Activated CD8-positive, alpha-beta T cell treated with anti-CD3 and anti-CD28 coated beads for 36 hours (primary cell): ENCODE results near the gene CCDC39. TPM values are rescaled to one million over a fixed set of nuclear protein-coding genes. Genes with fewer than 3 reads are reported as not detected.
A peak's percentile ranks its signal among the peaks of the same experiment; 100 is the strongest.

Experiments
- ATAC-seq: fragments of 200-7000 bp; cut with Tn5 transposase; one replicate; pipeline ENCODE4 v1.10.0; 2021; ENCODE audit warnings: mild to moderate bottlenecking, moderate library complexity
- CTCF ChIA-PET: fragments of 350-600 bp; sonication (Branson Sonifier 250); formaldehyde crosslinking; loops from one replicate; lab custom pipeline; 2021; ENCODE audit warnings: antibody characterized with exemption; lab: Charles Lee
- POLR2A ChIA-PET: fragments of 350-600 bp; sonication (Branson Sonifier 250); formaldehyde crosslinking; loops from one replicate; lab custom pipeline; 2021; ENCODE audit warnings: antibody characterized with exemption; lab: Charles Lee
- DNase-seq: peaks from one replicate; pipeline ENCODE4 v3.0.0-alpha.2; 2020
- H3K27ac Mint-ChIP-seq: one replicate; pipeline ENCODE4 v1.8.0; 2021; ENCODE audit warnings: mild to moderate bottlenecking, mixed read lengths
- H3K27me3 Mint-ChIP-seq: one replicate; pipeline ENCODE4 v1.8.0; 2021; ENCODE audit warnings: mixed read lengths
- H3K36me3 Mint-ChIP-seq: one replicate; pipeline ENCODE4 v1.8.0; 2021; ENCODE audit warnings: low read depth, mixed read lengths
- H3K4me1 Mint-ChIP-seq: one replicate; pipeline ENCODE4 v1.8.0; 2021; ENCODE audit warnings: low read depth, mixed read lengths
- H3K4me3 Mint-ChIP-seq: one replicate; pipeline ENCODE4 v1.8.0; 2021; ENCODE audit warnings: mild to moderate bottlenecking, moderate library complexity, mixed read lengths
- H3K9me3 Mint-ChIP-seq: one replicate; pipeline ENCODE4 v1.8.0; 2021; ENCODE audit warnings: mixed read lengths
- CTCF ChIP-seq: fragments of 200-600 bp; IDR thresholded peaks from one replicate; pipeline ENCODE4 v1.8.0; 2022; ENCODE audit warnings: antibody characterized with exemption, mild to moderate bottlenecking
- intact Hi-C: fragments of 100-400 bp; cut with micrococcal nuclease; formaldehyde crosslinking; loops from one replicate; pipeline ENCODE4 v1.10.0; 2022
- total RNA-seq, 2 experiments: library from RNA; stranded (reverse); gene quantifications; one replicate each; pipeline ENCODE4 v1.2.3, GENCODE V29; 2021

CCDC39 gene
- total RNA-seq, 2 experiments from 2014 or later: not detected

DNA sequence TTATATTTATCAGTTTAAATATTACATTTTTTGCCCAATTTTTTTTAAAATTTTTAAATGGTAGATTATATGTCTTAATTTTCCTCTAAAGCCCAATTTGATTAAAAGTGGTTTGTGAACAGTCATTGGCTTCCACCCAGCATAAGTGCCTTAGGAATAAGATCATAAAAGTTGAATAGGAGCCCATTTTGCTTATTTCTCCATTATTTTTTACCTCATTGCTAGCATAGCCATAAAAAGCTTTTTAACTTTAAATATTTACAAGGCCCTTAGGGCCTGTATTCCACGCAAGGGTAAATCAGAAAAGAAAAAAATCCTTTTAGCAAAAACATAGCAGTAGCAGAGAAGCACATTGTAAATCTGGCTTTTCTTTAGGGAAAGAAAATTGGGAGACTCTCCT lies 68.3 kb downstream of the CCDC39 start:
- ATAC-seq: no peak
- Mint-ChIP-seq H3K27me3 (no peaks in the 10 kb centered on the region), H3K4me1 (peaks cover 3% of the 10 kb centered on the region), H3K4me3 (no peak overlapping the region), H3K36me3 (peaks cover 53% of the 10 kb centered on the region), H3K27ac (no peak overlapping the region), H3K9me3 (no peaks in the 10 kb centered on the region)
- POLR2A ChIA-PET: interaction anchor here (3.0 kb wide), 1 partner anchor 9 kb away, joined by 17 read pairs; the partner anchor contains the start of gene TTC14
- intact Hi-C loops: no loop called here
- no peak for DNase-seq
- CTCF ChIA-PET: interaction anchor here (1.1 kb wide), 1 partner anchor 16 kb away, joined by 4 read pairs; no protein-coding TSS in a partner anchor
- no peak for TF ChIP-seq CTCF

- peaks cover 21% of the 10 kb centered on the region for H3K4me1 Mint-ChIP-seq
- peak; percentile 97 for ATAC-seq
- CTCF ChIA-PET: interaction anchor here (0.8 to 1.4 kb wide), 6 partner anchors 10 to 310 kb away, joined by 3 to 4 read pairs (median 3); partner anchors contain the start of genes CCDC39 and FXR1
Observed at GRCh38 chr3:180601688-180602666, 77.3 kb downstream of the CCDC39 start, which contains the start of gene TTC14. TTC14 (plus strand) TSS chr3:180602163; CDS start chr3:180602262, 99 bp downstream.

GRCh38 chr3:180600473-180600872 lies 78.8 kb downstream of the CCDC39 start:
- Mint-ChIP-seq H3K4me3 (peak overlapping the region; percentile 99), H3K9me3 (peaks cover 3% of the 10 kb centered on the region), H3K36me3 (peaks cover 20% of the 10 kb centered on the region), H3K4me1 (peaks cover 18% of the 10 kb centered on the region), H3K27me3 (peaks cover 15% of the 10 kb centered on the region), H3K27ac (no peak overlapping the region)
- ChIA-PET POLR2A (no interaction called here), CTCF (no interaction called here)
- no peak for DNase-seq
- ATAC-seq: no peak
- intact Hi-C loops: loop anchor here (10.0 kb wide), 1 partner anchor 384 kb away; the partner anchor contains the start of gene DNAJC19
- no peak for TF ChIP-seq CTCF

More at GRCh38 chr3:180601688-180602666, 77.3 kb downstream of the CCDC39 start, which contains the start of gene TTC14:
- TF ChIP-seq CTCF: no peak
- DNase-seq: peak; percentile 96
- intact Hi-C loops: loop anchor here (10.0 kb wide), 1 partner anchor 383 kb away; the partner anchor contains the start of gene DNAJC19
- Mint-ChIP-seq H3K27ac (peak within 1 kb of the TSS; percentile 97), H3K27me3 (peaks cover 12% of the 10 kb centered on the region), H3K9me3 (peaks cover 3% of the 10 kb centered on the region), H3K36me3 (peaks cover 31% of the 10 kb centered on the region), H3K4me3 (peak within 1 kb of the TSS; percentile 99)
- POLR2A ChIA-PET: interaction anchor here (0.6 to 2.3 kb wide), 7 partner anchors 10 to 946 kb away, joined by 3 to 17 read pairs (median 4); partner anchors contain the start of gene CCDC39

DNA sequence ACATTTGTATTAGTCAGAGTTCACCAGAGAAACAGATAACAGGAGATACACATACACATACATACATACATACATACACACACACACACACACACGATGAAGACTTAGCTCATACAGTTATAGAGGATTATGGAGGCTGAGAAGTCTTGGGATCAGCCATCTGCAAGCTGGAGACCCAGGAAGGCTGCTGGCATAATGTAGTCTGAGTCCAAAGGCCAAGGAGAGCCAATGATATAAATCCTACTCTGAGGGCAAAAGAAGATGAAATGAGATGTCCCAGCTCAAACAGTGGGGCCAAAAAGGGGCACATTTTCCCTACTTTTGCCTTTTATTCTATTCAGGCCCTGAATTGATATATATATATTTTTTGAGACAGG lies 83.7 kb downstream of the CCDC39 start:
- no peak for TF ChIP-seq CTCF
- no peaks in the 10 kb centered on the region for H3K36me3 Mint-ChIP-seq
- H3K27me3 Mint-ChIP-seq: peaks cover 27% of the 10 kb centered on the region
- CTCF ChIA-PET: interaction anchor here (1.0 kb wide), 1 partner anchor 666 kb away, joined by 4 read pairs; no protein-coding TSS in a partner anchor
- ATAC-seq: no peak
- H3K27ac Mint-ChIP-seq: no peak overlapping the region
- POLR2A ChIA-PET: no interaction called here
- no peak for DNase-seq
- no peaks in the 10 kb centered on the region for H3K4me1 Mint-ChIP-seq
- intact Hi-C loops: loop anchor here (10.0 kb wide), 1 partner anchor 671 kb away; no protein-coding TSS in a partner anchor
- no peaks in the 10 kb centered on the region for H3K9me3 Mint-ChIP-seq
- H3K4me3 Mint-ChIP-seq: no peak overlapping the region
